ENCODE measurements around the gene LGALS16.

DNA sequence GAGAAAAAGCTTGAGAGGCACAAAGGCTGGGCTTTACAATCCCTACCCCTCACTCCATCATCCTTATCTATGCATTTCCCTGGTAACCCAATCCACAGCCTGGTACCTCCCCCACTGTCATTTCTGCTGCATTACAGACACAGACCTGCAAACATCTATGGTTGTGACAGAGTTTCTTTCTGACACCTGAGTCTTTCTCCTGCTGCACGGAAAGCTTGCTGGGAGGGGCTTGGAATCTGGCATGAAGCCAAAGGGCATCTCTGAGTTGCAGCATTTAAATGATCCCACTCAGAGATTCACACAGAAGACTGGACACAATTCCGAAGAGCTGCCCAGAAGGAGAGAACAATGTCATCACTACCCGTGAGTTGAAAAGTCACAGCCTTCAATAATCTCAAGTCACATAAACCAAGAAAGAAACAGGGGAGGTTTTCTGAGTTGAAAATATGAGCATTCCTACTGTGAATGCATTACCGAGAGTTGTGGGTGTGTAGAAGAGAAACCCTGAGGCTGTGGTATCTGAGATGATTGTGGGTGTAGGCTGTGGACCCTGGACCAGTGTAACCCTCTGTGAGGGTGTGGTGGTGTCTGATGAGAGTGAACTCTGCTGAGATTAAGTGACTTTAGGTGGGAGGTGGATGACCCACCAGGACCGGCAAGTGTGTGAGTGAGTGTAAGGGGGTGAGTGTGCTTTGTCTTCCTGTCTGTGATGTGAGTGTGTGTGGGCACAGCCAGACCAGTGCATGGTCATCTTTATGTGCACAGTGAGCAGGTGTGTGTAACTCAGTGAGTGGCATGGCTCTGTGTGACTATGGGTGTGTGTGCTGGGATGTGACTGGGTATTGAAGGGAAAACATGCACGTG, 48.7 kb downstream of the LGALS16 start, which contains the start of gene LGALS14:
- TF ChIP-seq, protein P1, sequence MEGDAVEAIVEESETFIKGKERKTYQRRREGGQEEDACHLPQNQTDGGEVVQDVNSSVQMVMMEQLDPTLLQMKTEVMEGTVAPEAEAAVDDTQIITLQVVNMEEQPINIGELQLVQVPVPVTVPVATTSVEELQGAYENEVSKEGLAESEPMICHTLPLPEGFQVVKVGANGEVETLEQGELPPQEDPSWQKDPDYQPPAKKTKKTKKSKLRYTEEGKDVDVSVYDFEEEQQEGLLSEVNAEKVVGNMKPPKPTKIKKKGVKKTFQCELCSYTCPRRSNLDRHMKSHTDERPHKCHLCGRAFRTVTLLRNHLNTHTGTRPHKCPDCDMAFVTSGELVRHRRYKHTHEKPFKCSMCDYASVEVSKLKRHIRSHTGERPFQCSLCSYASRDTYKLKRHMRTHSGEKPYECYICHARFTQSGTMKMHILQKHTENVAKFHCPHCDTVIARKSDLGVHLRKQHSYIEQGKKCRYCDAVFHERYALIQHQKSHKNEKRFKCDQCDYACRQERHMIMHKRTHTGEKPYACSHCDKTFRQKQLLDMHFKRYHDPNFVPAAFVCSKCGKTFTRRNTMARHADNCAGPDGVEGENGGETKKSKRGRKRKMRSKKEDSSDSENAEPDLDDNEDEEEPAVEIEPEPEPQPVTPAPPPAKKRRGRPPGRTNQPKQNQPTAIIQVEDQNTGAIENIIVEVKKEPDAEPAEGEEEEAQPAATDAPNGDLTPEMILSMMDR (conservative IDR thresholded peaks at IDR 0.05) = no peak
- no peak for TF ChIP-seq EZH2 (IDR thresholded peaks at IDR 0.05; ENCODE audit: low read depth)

Data from PC-9 (cell line).